NT2/D1 (cell line): ENCODE measurements around the gene NIPSNAP3A.

ENCODE experiments used
- SUZ12 ChIP-seq: IDR thresholded peaks from 2 replicates; pipeline ENCODE4 v1.6.1; 2011; ENCODE audit not compliant: insufficient read length, insufficient read depth; ENCODE audit errors: extremely low read depth
- YY1 ChIP-seq: IDR thresholded peaks from 2 replicates; pipeline ENCODE4 v1.6.1; 2011; ENCODE audit not compliant: insufficient read length, insufficient read depth
- ZNF274 ChIP-seq: IDR thresholded peaks from 2 replicates; pipeline ENCODE4 v1.6.1; 2011; ENCODE audit warnings: mild to moderate bottlenecking, low read depth, low read length

GRCh38 chr9:104798209-104798995, 50.9 kb downstream of the NIPSNAP3A start:
- TF ChIP-seq SUZ12 (no peak), YY1 (no peak), ZNF274 (no peak)
